Endothelial cell of umbilical vein (primary cell): ENCODE data around the gene C5orf47. TPM values are rescaled to one million over a fixed set of nuclear protein-coding genes. Genes with fewer than 3 reads are reported as not detected.

Source experiments
- BruUV-seq: library from RNA; stranded (reverse); fragments of 400-500 nt; replicated peaks from 2 replicates; lab custom pipeline; 2021; lab: Mats Ljungman, UMichigan
- CTCF ChIA-PET: fragments of 300-600, 350-600 bp; sonication (Branson Sonifier 250); formaldehyde crosslinking; loops from one replicate; lab custom pipeline; 2021; ENCODE audit warnings: antibody characterized with exemption, inconsistent platforms; lab: Charles Lee
- POLR2A ChIA-PET: fragments of 300-600, 350-600 bp; sonication (Branson Sonifier 250); formaldehyde crosslinking; loops from one replicate; lab custom pipeline; 2021; ENCODE audit warnings: antibody characterized with exemption, inconsistent platforms; lab: Charles Lee
- DNase-seq: peaks from one replicate; pipeline ENCODE4 v3.0.0-alpha.2; 2011; ENCODE audit warnings: low read depth, low spot score
- FAIRE-seq: peaks from 2 replicates; lab custom pipeline; 2011; peaks lifted over from hg19 to GRCh38; lab: Jason Lieb, UNC
- H2AFZ ChIP-seq: 2 replicates; pipeline ENCODE4 v1.6.0; 2012; ENCODE audit warnings: low read depth, low read length, control low read depth, inconsistent platforms
- H3K27ac ChIP-seq: 2 replicates; pipeline ENCODE4 v1.5.1; 2011; ENCODE audit warnings: low read depth, mild to moderate bottlenecking, control low read depth, low read length, moderate library complexity; ENCODE audit not compliant: insufficient read depth
- H3K27me3 ChIP-seq, 2 experiments: 2 replicates each; pipeline versions ENCODE4 v1.6.0 to v1.6.1; 2011; ENCODE audit warnings: low read length in 2 of 2, mixed read lengths in 1 of 2; ENCODE audit not compliant: control insufficient read depth in 2 of 2, insufficient read depth in 2 of 2
- H3K36me3 ChIP-seq, 2 experiments: 2 replicates in 1 of 2; 3 replicates in 1 of 2; pipeline ENCODE4 v1.5.1; 2011; ENCODE audit warnings: low read length in 2 of 2, mild to moderate bottlenecking in 1 of 2, moderate library complexity in 1 of 2; ENCODE audit not compliant: control insufficient read depth in 2 of 2, insufficient read depth in 2 of 2; ENCODE audit errors: extremely low read depth in 1 of 2
- H3K4me1 ChIP-seq: 3 replicates; pipeline ENCODE4 v1.5.1; 2011; ENCODE audit warnings: mild to moderate bottlenecking, low read length; ENCODE audit not compliant: control insufficient read depth, insufficient read depth; ENCODE audit errors: extremely low read depth
- H3K4me2 ChIP-seq: 2 replicates; pipeline ENCODE4 v1.6.1; 2011; ENCODE audit warnings: low read length, control low read depth, mixed read lengths; ENCODE audit not compliant: insufficient read depth
- H3K4me3 ChIP-seq, 3 experiments: fragments of 200-600 bp in 1 of 3; sonication (generic), shearing (Covaris generic) in 1 of 3; replicated peaks in 1 of 3; 2 replicates each; pipeline ENCODE4 v1.5.1; 2011 to 2016; ENCODE audit warnings: control low read depth in 3 of 3, low read length in 3 of 3, mild to moderate bottlenecking in 2 of 3, inconsistent platforms in 1 of 3, low read depth in 1 of 3, moderate library complexity in 1 of 3; ENCODE audit not compliant: insufficient read depth in 1 of 3
- H3K79me2 ChIP-seq: 2 replicates; pipeline ENCODE4 v1.6.0; 2012; ENCODE audit warnings: low read length, inconsistent platforms; ENCODE audit not compliant: control insufficient read depth, insufficient read depth
- H3K9ac ChIP-seq: replicated peaks from 2 replicates; pipeline ENCODE3; 2011; ENCODE audit warnings: low read length, control low read depth; ENCODE audit not compliant: insufficient read depth; ENCODE audit errors: extremely low read depth
- H3K9me1 ChIP-seq: replicated peaks from 3 replicates; pipeline ENCODE4 v1.6.0; 2011; ENCODE audit warnings: mild to moderate bottlenecking, low read length; ENCODE audit not compliant: control insufficient read depth, insufficient read depth; ENCODE audit errors: extremely low read depth
- H3K9me3 ChIP-seq: replicated peaks from 2 replicates; pipeline ENCODE4 v1.5.1; 2012; ENCODE audit warnings: low read length, inconsistent platforms; ENCODE audit not compliant: control insufficient read depth, insufficient read depth
- H4K20me1 ChIP-seq: replicated peaks from 2 replicates; pipeline ENCODE3; 2011; ENCODE audit warnings: mild to moderate bottlenecking, low read length; ENCODE audit not compliant: control insufficient read depth, insufficient read depth; ENCODE audit errors: extremely low read depth
- EZH2 ChIP-seq: IDR thresholded peaks from 2 replicates; pipeline ENCODE4 v1.6.1; 2012; ENCODE audit warnings: borderline replicate concordance, low read depth, mild to moderate bottlenecking, moderate library complexity, low read length, inconsistent platforms; ENCODE audit not compliant: severe bottlenecking
- FOS ChIP-seq: IDR thresholded peaks from 2 replicates; pipeline ENCODE4 v1.6.1; 2011; ENCODE audit warnings: mild to moderate bottlenecking, low read length, moderate library complexity, borderline replicate concordance; ENCODE audit not compliant: insufficient read depth
- GATA2 ChIP-seq: IDR thresholded peaks from 2 replicates; pipeline ENCODE4 v1.7.0; 2011; ENCODE audit warnings: low read depth, mild to moderate bottlenecking, moderate library complexity, mixed read lengths, low read length; ENCODE audit not compliant: insufficient read length, insufficient read depth
- JUN ChIP-seq: IDR thresholded peaks from 2 replicates; pipeline ENCODE4 v1.6.1; 2011; ENCODE audit warnings: borderline replicate concordance, low read depth; ENCODE audit not compliant: insufficient read length, insufficient read depth
- MAX ChIP-seq: IDR thresholded peaks from 2 replicates; pipeline ENCODE4 v1.6.1; 2011; ENCODE audit not compliant: insufficient read depth, insufficient read length
- MYC ChIP-seq: IDR thresholded peaks from one replicate; pipeline ENCODE4 v1.6.1; 2011; ENCODE audit warnings: mild to moderate bottlenecking, low read depth, low read length
- POLR2A ChIP-seq: IDR thresholded peaks from 2 replicates; pipeline ENCODE4 v1.6.1; 2012; ENCODE audit warnings: low read depth, mild to moderate bottlenecking, control low read depth, low read length
- POLR2AphosphoS5 ChIP-seq: IDR thresholded peaks from 2 replicates; pipeline ENCODE4 v1.6.1; 2012; ENCODE audit warnings: low read depth, mild to moderate bottlenecking, control low read depth, low read length, moderate library complexity; ENCODE audit not compliant: insufficient read depth
- dilution Hi-C: fragments of 300-500 bp; cut with MboI; formaldehyde crosslinking; loops from one replicate; pipeline ENCODE4 v1.15.0; 2019; ENCODE audit warnings: low sequenced_read_pairs; ENCODE audit not compliant: extremely low pct_ligation_motif_present
- intact Hi-C: fragments of 100-400 bp; cut with micrococcal nuclease; formaldehyde crosslinking; loops from one replicate; pipeline ENCODE4 v1.10.0; 2022
- polyA plus RNA-seq, 4 experiments: library from polyadenylated mRNA; depleted of rRNA in 3 of 4; stranded (reverse) in 3 of 4; unstranded in 1 of 4; fragments of >200 nt; gene quantifications; 2 replicates each; pipeline versions ENCODE4 v1.2.1 to v1.2.3, GENCODE V29; 2011 to 2012; ENCODE audit warnings: missing spikeins in 1 of 4
- total RNA-seq: library from RNA; stranded (reverse); gene quantifications from 2 replicates; pipeline ENCODE4 v1.2.3, GENCODE V29; 2021
- TF ChIP-seq, protein P1 (sequence below), 2 donors: IDR thresholded peaks; 1 replicate in 1 of 2; 2 replicates in 1 of 2; pipeline ENCODE4 v1.5.1; 2011; ENCODE audit warnings: low read length in 2 of 2, mild to moderate bottlenecking in 2 of 2, moderate library complexity in 2 of 2, control low read depth in 1 of 2, inconsistent platforms in 1 of 2, low read depth in 1 of 2; ENCODE audit not compliant: insufficient read depth in 1 of 2; ENCODE audit errors: extremely low read depth in 1 of 2

The C5orf47 gene
- total and polyA plus RNA-seq, 2 donors (not counting 3 experiments of a cell fraction or from before 2014, with no cell fraction given): not detected

DNA sequence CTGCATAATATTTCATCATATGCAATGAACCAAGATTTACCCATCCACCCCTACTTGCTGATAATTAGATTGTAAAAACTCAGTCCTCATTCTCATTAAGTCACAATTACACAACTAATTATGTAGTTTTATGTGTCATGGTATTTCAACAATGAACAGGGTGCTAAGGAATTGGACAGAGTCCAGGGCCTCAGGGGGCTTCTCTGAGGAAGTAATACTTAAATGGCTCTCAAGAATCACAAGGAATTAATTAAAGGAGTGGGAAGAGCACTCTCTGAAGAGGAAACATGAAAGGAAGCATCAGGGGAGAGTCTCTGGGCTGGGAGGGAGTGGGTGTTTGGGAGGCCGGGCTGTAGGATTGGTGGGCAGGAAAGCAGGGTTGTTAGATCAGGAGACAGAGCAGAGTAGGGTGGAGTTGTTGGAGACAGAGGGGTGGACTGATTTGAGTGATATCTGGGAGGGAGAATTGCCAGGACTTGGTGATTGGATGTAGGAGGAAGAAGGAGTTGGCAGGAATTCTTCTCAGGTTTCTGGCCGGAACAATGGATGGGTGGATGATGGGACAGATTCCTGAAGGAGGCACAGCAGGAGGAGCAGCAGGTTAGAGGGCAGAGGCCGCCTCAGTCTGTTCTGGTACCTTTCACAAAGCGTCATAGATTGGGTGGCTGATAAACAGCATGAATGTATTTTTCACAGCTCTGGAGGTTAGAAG, 33.6 kb downstream of the C5orf47 start:
- no peak for FAIRE-seq
- intact Hi-C loops: no loop called here

More for the DNA sequence above, 33.6 kb downstream of the C5orf47 start:
- no peak overlapping the region for H3K9ac ChIP-seq
- no peak overlapping the region for H3K4me3 ChIP-seq
- no peaks in the 10 kb centered on the region for H3K36me3 ChIP-seq
- no peaks in the 10 kb centered on the region for H4K20me1 ChIP-seq
- no peaks in the 10 kb centered on the region for H3K4me1 ChIP-seq
- dilution Hi-C loops: no loop called here
- BruUV-seq: no TSS peak
- POLR2A ChIA-PET: no interaction called here
- no peaks in the 10 kb centered on the region for H3K9me1 ChIP-seq
- H3K27ac ChIP-seq: no peak overlapping the region
- no peak for DNase-seq
- H3K79me2 ChIP-seq: no peaks in the 10 kb centered on the region
- no peak for TF ChIP-seq FOS
- TF ChIP-seq POLR2A: no peak
- no peak for TF ChIP-seq MYC
- no peak for TF ChIP-seq GATA2
- TF ChIP-seq EZH2: no peak
- no peak for TF ChIP-seq MAX
- TF ChIP-seq, protein P1, sequence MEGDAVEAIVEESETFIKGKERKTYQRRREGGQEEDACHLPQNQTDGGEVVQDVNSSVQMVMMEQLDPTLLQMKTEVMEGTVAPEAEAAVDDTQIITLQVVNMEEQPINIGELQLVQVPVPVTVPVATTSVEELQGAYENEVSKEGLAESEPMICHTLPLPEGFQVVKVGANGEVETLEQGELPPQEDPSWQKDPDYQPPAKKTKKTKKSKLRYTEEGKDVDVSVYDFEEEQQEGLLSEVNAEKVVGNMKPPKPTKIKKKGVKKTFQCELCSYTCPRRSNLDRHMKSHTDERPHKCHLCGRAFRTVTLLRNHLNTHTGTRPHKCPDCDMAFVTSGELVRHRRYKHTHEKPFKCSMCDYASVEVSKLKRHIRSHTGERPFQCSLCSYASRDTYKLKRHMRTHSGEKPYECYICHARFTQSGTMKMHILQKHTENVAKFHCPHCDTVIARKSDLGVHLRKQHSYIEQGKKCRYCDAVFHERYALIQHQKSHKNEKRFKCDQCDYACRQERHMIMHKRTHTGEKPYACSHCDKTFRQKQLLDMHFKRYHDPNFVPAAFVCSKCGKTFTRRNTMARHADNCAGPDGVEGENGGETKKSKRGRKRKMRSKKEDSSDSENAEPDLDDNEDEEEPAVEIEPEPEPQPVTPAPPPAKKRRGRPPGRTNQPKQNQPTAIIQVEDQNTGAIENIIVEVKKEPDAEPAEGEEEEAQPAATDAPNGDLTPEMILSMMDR (IDR thresholded peaks at IDR 0.05; ENCODE audit: extremely low read depth in 1 of 2, insufficient read depth in 1 of 2, low read depth in 1 of 2, low read length in 2 of 2): no peak
- no peak for TF ChIP-seq JUN
- no peak for TF ChIP-seq POLR2AphosphoS5
- H3K4me2 ChIP-seq: no peak overlapping the region
- H3K27me3 ChIP-seq: no peaks in the 10 kb centered on the region
- CTCF ChIA-PET: no interaction called here
- H2AFZ ChIP-seq: no peak overlapping the region
- no peaks in the 10 kb centered on the region for H3K9me3 ChIP-seq
